ENCODE results near the gene PIEZO1.
"Not testable (repeated sequence)": the region's sequence is repeated elsewhere in the genome, so short reads cannot be mapped to it uniquely, and the experiment has no call there.

The PIEZO1 gene

GRCh38 chr16:88678224-88678979 is 106.6 kb downstream of the PIEZO1 start:
- no peaks in the 10 kb centered on the region for H3K9me3 ChIP-seq (ENCODE audit: control insufficient read depth in 1 of 2, low read length in 2 of 2)
- peaks cover 0 to 3% of the 10 kb centered on the region in 2 donors for H3K36me3 ChIP-seq (ENCODE audit: control insufficient read depth in 1 of 2, insufficient read depth in 2 of 2, low read length in 2 of 2)
- H3K4me1 ChIP-seq (ENCODE audit: control insufficient read depth in 1 of 2, insufficient read depth in 2 of 2, low read length in 2 of 2), result peaks cover 7 to 20% of the 10 kb centered on the region in 2 donors
- H3K9ac ChIP-seq (ENCODE audit: low read depth in 1 of 2, low read length in 2 of 2), result no peak overlapping the region
- no peak overlapping the region for H3K27ac ChIP-seq (ENCODE audit: low read depth, low read length)
- H3K4me3 ChIP-seq (ENCODE audit: low read depth in 1 of 2, low read length in 2 of 2), result no peak overlapping the region
- no peaks in the 10 kb centered on the region for H3K27me3 ChIP-seq (ENCODE audit: control insufficient read depth in 1 of 2, insufficient read depth in 2 of 2, low read length in 2 of 2)

DNA sequence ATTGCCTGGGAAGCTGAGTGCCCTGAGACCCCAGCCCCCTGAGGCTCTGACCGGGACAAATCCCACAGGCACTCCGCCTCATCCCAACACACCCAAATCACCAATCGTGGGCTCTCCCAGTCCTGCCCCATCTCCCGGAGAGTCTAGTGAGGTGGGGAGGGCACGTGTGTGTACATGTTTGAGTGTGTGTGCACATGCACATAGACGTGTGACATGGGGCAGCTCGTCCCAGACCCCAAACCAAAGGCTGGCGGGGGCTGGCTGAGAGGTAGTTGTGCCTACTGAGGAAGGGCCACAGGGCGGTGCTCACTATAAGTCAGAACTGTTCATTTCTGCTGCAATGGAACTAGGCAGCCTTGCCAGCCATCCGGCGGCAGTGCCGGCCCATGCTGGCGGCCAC is 107.3 kb downstream of the PIEZO1 start:
- peaks cover 7 to 20% of the 10 kb centered on the region in 2 donors for H3K4me1 ChIP-seq (ENCODE audit: control insufficient read depth in 1 of 2, insufficient read depth in 2 of 2, low read length in 2 of 2)
- H3K4me3 ChIP-seq (ENCODE audit: low read depth in 1 of 2, low read length in 2 of 2), result no peak overlapping the region
- no peak overlapping the region for H3K27ac ChIP-seq (ENCODE audit: low read depth, low read length)
- peaks cover 0 to 3% of the 10 kb centered on the region in 2 donors for H3K36me3 ChIP-seq (ENCODE audit: control insufficient read depth in 1 of 2, insufficient read depth in 2 of 2, low read length in 2 of 2)
- no peaks in the 10 kb centered on the region for H3K27me3 ChIP-seq (ENCODE audit: control insufficient read depth in 1 of 2, insufficient read depth in 2 of 2, low read length in 2 of 2)
- H3K9ac ChIP-seq (ENCODE audit: low read depth in 1 of 2, low read length in 2 of 2), result no peak overlapping the region
- H3K9me3 ChIP-seq (ENCODE audit: control insufficient read depth in 1 of 2, low read length in 2 of 2), result no peaks in the 10 kb centered on the region

DNA sequence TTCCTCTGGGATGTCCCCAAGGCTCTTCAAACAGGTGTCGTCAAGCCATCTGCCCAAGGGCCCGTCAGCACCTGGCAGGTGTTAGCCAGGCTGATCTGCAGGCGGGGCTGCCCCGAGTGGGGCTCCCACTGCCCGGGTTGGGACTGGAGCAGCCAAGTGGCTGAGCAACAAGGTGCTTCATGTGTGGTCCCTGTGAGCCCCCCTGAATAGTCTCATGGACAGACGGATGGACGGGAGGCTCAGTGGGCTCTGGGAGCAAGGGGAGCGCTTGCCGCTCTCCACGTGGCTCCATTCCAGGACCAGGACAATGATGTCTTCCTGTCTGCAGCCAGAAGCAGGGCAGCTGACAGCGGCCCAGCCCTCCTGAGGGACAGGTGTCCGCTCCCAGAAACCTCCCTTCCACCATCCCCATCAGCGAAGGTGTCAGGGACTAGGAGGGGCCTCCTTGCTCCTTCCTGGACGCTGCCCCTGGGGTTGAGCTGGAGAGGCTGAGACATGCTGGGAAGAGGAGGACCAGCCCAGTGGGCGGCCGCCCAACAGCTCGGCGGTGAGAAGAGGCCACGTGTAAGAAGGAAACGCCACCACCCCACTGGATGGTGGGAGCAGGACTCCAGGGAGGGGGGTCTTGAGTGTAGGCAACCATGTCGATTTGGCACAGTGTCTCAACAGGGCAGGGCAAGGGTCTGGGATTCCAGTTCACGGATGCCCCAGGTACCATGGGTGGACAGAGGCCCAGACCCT is 108.3 kb downstream of the PIEZO1 start:
- no peak overlapping the region for H3K9ac ChIP-seq (ENCODE audit: low read depth in 1 of 2, low read length in 2 of 2)
- peaks cover 0 to 12% of the 10 kb centered on the region in 2 donors for H3K4me1 ChIP-seq (ENCODE audit: control insufficient read depth in 1 of 2, insufficient read depth in 2 of 2, low read length in 2 of 2)
- H3K4me3 ChIP-seq (ENCODE audit: low read depth in 1 of 2, low read length in 2 of 2), result no peak overlapping the region
- H3K9me3 ChIP-seq (ENCODE audit: control insufficient read depth in 1 of 2, low read length in 2 of 2), result no peaks in the 10 kb centered on the region
- H3K27ac ChIP-seq (ENCODE audit: low read depth, low read length), result no peak overlapping the region
- no peaks in the 10 kb centered on the region for H3K27me3 ChIP-seq (ENCODE audit: control insufficient read depth in 1 of 2, insufficient read depth in 2 of 2, low read length in 2 of 2)
- H3K36me3 ChIP-seq (ENCODE audit: control insufficient read depth in 1 of 2, insufficient read depth in 2 of 2, low read length in 2 of 2), result peaks cover 0 to 3% of the 10 kb centered on the region in 2 donors

- no peak overlapping the region for H3K9ac ChIP-seq (ENCODE audit: low read depth in 1 of 2, low read length in 2 of 2)
- H3K36me3 ChIP-seq (ENCODE audit: control insufficient read depth in 1 of 2, insufficient read depth in 2 of 2, low read length in 2 of 2), result peaks cover 0 to 3% of the 10 kb centered on the region in 2 donors
- H3K4me3 ChIP-seq (ENCODE audit: low read depth in 1 of 2, low read length in 2 of 2), result no peak overlapping the region
- no peaks in the 10 kb centered on the region for H3K27me3 ChIP-seq (ENCODE audit: control insufficient read depth in 1 of 2, insufficient read depth in 2 of 2, low read length in 2 of 2)
- no peaks in the 10 kb centered on the region for H3K4me1 ChIP-seq (ENCODE audit: control insufficient read depth in 1 of 2, insufficient read depth in 2 of 2, low read length in 2 of 2)
- H3K27ac ChIP-seq (ENCODE audit: low read depth, low read length), result no peak overlapping the region
- H3K9me3 ChIP-seq (ENCODE audit: control insufficient read depth in 1 of 2, low read length in 2 of 2), result no peaks in the 10 kb centered on the region
These were observed 111.2 kb downstream of the PIEZO1 start for GRCh38 chr16:88673716-88674379.

GRCh38 chr16:88672776-88673175 is 112.2 kb downstream of the PIEZO1 start:
- no peak overlapping the region for H3K9ac ChIP-seq (ENCODE audit: low read depth in 1 of 2, low read length in 2 of 2)
- H3K36me3 ChIP-seq (ENCODE audit: control insufficient read depth in 1 of 2, insufficient read depth in 2 of 2, low read length in 2 of 2), result peaks cover 0 to 3% of the 10 kb centered on the region in 2 donors
- no peaks in the 10 kb centered on the region for H3K9me3 ChIP-seq (ENCODE audit: control insufficient read depth in 1 of 2, low read length in 2 of 2)
- H3K27ac ChIP-seq (ENCODE audit: low read depth, low read length), result no peak overlapping the region
- no peaks in the 10 kb centered on the region for H3K27me3 ChIP-seq (ENCODE audit: control insufficient read depth in 1 of 2, insufficient read depth in 2 of 2, low read length in 2 of 2)
- no peak overlapping the region for H3K4me3 ChIP-seq (ENCODE audit: low read depth in 1 of 2, low read length in 2 of 2)
- no peaks in the 10 kb centered on the region for H3K4me1 ChIP-seq (ENCODE audit: control insufficient read depth in 1 of 2, insufficient read depth in 2 of 2, low read length in 2 of 2)

GRCh38 chr16:88671806-88672205 is 113.2 kb downstream of the PIEZO1 start:
- no peak overlapping the region for H3K4me3 ChIP-seq (ENCODE audit: low read depth in 1 of 2, low read length in 2 of 2)
- H3K9ac ChIP-seq (ENCODE audit: low read depth in 1 of 2, low read length in 2 of 2), result no peak overlapping the region
- H3K36me3 ChIP-seq (ENCODE audit: control insufficient read depth in 1 of 2, insufficient read depth in 2 of 2, low read length in 2 of 2), result no peaks in the 10 kb centered on the region
- no peaks in the 10 kb centered on the region for H3K9me3 ChIP-seq (ENCODE audit: control insufficient read depth in 1 of 2, low read length in 2 of 2)
- H3K4me1 ChIP-seq (ENCODE audit: control insufficient read depth in 1 of 2, insufficient read depth in 2 of 2, low read length in 2 of 2), result no peaks in the 10 kb centered on the region
- H3K27me3 ChIP-seq (ENCODE audit: control insufficient read depth in 1 of 2, insufficient read depth in 2 of 2, low read length in 2 of 2), result no peaks in the 10 kb centered on the region
- H3K27ac ChIP-seq (ENCODE audit: low read depth, low read length), result no peak overlapping the region

DNA sequence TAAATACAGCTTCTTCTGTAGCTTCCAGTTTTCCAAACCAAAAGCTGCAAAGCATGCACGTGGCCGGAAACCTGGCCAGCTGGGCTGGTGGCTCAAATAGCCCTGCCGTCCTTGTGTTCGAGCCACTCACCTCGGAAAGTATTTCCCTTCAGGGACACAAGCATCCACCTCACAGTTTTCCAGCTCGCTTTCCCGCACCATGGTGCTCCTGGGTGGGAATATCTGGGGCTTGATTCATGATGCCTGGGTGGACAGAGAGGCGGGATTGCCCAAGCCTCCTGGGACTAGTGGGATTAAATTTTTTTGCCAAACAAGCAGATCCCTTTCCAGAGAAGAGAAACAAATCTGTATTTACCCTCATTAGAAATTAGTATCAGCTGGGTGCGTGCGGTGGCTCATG is 115.0 kb downstream of the PIEZO1 start:
- no peak overlapping the region for H3K9ac ChIP-seq (ENCODE audit: low read depth in 1 of 2, low read length in 2 of 2)
- H3K4me3 ChIP-seq (ENCODE audit: low read depth in 1 of 2, low read length in 2 of 2), result no peak overlapping the region
- no peaks in the 10 kb centered on the region for H3K36me3 ChIP-seq (ENCODE audit: control insufficient read depth in 1 of 2, insufficient read depth in 2 of 2, low read length in 2 of 2)
- H3K27me3 ChIP-seq (ENCODE audit: control insufficient read depth in 1 of 2, insufficient read depth in 2 of 2, low read length in 2 of 2), result no peaks in the 10 kb centered on the region
- no peak overlapping the region for H3K27ac ChIP-seq (ENCODE audit: low read depth, low read length)
- peaks cover 3 to 4% of the 10 kb centered on the region in 2 donors for H3K4me1 ChIP-seq (ENCODE audit: control insufficient read depth in 1 of 2, insufficient read depth in 2 of 2, low read length in 2 of 2)
- H3K9me3 ChIP-seq (ENCODE audit: control insufficient read depth in 1 of 2, low read length in 2 of 2), result no peaks in the 10 kb centered on the region

DNA sequence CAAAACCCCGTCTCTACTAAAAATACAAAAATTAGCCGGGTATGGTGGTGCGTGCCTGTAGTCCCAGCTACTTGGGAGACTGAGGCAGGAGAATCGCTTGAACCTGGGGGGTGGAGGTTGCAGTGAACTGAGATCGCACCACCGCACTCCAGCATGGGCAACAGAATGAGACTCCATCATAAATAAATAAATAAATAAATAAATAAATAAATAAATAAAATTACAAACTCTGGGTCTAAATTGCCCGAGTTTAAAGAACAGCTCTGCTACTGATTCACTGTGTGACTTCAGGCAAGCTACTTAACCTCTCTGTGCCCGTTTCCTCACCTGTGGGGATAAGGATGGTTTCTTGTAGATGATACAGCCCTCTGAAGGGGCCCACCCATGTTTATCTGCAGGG is 115.5 kb downstream of the PIEZO1 start:
- H3K4me3 ChIP-seq (ENCODE audit: low read depth in 1 of 2, low read length in 2 of 2); H3K4me1 ChIP-seq (ENCODE audit: control insufficient read depth in 1 of 2, insufficient read depth in 2 of 2, low read length in 2 of 2); H3K9ac ChIP-seq (ENCODE audit: low read depth in 1 of 2, low read length in 2 of 2); H3K27ac ChIP-seq (ENCODE audit: low read depth, low read length); H3K9me3 ChIP-seq (ENCODE audit: control insufficient read depth in 1 of 2, low read length in 2 of 2); H3K27me3 ChIP-seq (ENCODE audit: control insufficient read depth in 1 of 2, insufficient read depth in 2 of 2, low read length in 2 of 2); H3K36me3 ChIP-seq (ENCODE audit: control insufficient read depth in 1 of 2, insufficient read depth in 2 of 2, low read length in 2 of 2): not testable (repeated sequence)

DNA sequence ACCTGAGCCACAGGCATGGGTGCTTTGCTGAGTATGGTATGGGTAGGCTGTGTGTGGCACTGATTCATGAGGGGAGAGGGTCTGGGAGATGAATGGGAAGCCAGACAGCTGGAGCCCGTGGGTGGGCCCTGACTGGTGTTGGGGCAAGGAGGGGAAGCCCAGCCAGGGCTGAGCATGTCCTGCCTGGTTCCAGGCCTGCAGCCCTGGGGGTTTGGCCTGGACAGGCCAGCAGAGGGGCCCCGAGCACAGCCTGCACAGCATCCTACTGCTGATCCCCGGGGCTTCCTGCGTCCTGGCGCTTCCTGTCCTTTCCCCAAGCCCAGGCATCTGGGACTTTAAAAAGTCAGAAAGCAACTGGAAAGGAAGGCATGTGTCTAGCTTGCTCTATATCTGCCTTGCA is 117.6 kb downstream of the PIEZO1 start:
- Histone ChIP-seq H3K27me3 (ENCODE audit: control insufficient read depth in 1 of 2, insufficient read depth in 2 of 2, low read length in 2 of 2) (no peaks in the 10 kb centered on the region), H3K27ac (ENCODE audit: low read depth, low read length) (no peak overlapping the region), H3K4me3 (ENCODE audit: low read depth in 1 of 2, low read length in 2 of 2) (no peak overlapping the region), H3K9me3 (ENCODE audit: control insufficient read depth in 1 of 2, low read length in 2 of 2) (no peaks in the 10 kb centered on the region), H3K9ac (ENCODE audit: low read depth in 1 of 2, low read length in 2 of 2) (no peak overlapping the region), H3K36me3 (ENCODE audit: control insufficient read depth in 1 of 2, insufficient read depth in 2 of 2, low read length in 2 of 2) (no peaks in the 10 kb centered on the region), H3K4me1 (ENCODE audit: control insufficient read depth in 1 of 2, insufficient read depth in 2 of 2, low read length in 2 of 2) (peaks cover 4 to 13% of the 10 kb centered on the region in 2 donors)

- H3K9ac ChIP-seq (ENCODE audit: low read depth in 1 of 2, low read length in 2 of 2), result no peak overlapping the region
- no peak overlapping the region for H3K4me3 ChIP-seq (ENCODE audit: low read depth in 1 of 2, low read length in 2 of 2)
- H3K27me3 ChIP-seq (ENCODE audit: control insufficient read depth in 1 of 2, insufficient read depth in 2 of 2, low read length in 2 of 2), result no peaks in the 10 kb centered on the region
- peaks cover 10 to 23% of the 10 kb centered on the region in 2 donors for H3K4me1 ChIP-seq (ENCODE audit: control insufficient read depth in 1 of 2, insufficient read depth in 2 of 2, low read length in 2 of 2)
- H3K9me3 ChIP-seq (ENCODE audit: control insufficient read depth in 1 of 2, low read length in 2 of 2), result no peaks in the 10 kb centered on the region
- H3K27ac ChIP-seq (ENCODE audit: low read depth, low read length), result no peak overlapping the region
- no peaks in the 10 kb centered on the region for H3K36me3 ChIP-seq (ENCODE audit: control insufficient read depth in 1 of 2, insufficient read depth in 2 of 2, low read length in 2 of 2)
These were observed 119.5 kb downstream of the PIEZO1 start for GRCh38 chr16:88665570-88665969.
